HEK293T (cell line): Measurements from ENCODE around the gene EFR3B.

Experiments used
- ARNT ChIP-seq: fragments of 450-650 bp; IDR thresholded peaks from 2 replicates; pipeline ENCODE4 v1.6.1; 2017; ENCODE audit warnings: mild to moderate bottlenecking
- BHLHE40 ChIP-seq: fragments of 450-650 bp; IDR thresholded peaks from 2 replicates; pipeline ENCODE4 v1.6.1; 2016; ENCODE audit warnings: mild to moderate bottlenecking, moderate library complexity, borderline replicate concordance
- CTBP1 ChIP-seq: fragments of 450-650 bp; IDR thresholded peaks from 2 replicates; pipeline ENCODE4 v1.6.1; 2016; ENCODE audit warnings: borderline replicate concordance
- ELF4 ChIP-seq: fragments of 450-650 bp; IDR thresholded peaks from 2 replicates; pipeline ENCODE4 v1.6.1; 2017; ENCODE audit warnings: antibody characterized with exemption
- FOXM1 ChIP-seq: fragments of 450-650 bp; IDR thresholded peaks from 2 replicates; pipeline ENCODE4 v1.6.1; 2017; ENCODE audit warnings: mild to moderate bottlenecking, borderline replicate concordance
- SP1 ChIP-seq: fragments of 450-650 bp; IDR thresholded peaks from 2 replicates; pipeline ENCODE4 v1.6.1; 2017
- SUZ12 ChIP-seq: fragments of 450-650 bp; IDR thresholded peaks from 2 replicates; pipeline ENCODE4 v1.6.1; 2016; ENCODE audit warnings: mild to moderate bottlenecking
- TF ChIP-seq, protein P1 (sequence below): fragments of 450-650 bp; IDR thresholded peaks from 2 replicates; pipeline ENCODE4 v1.6.1; 2016

GRCh38 chr2:25089605-25090315 is 47.9 kb downstream of the EFR3B start:
- TF ChIP-seq, protein P1, sequence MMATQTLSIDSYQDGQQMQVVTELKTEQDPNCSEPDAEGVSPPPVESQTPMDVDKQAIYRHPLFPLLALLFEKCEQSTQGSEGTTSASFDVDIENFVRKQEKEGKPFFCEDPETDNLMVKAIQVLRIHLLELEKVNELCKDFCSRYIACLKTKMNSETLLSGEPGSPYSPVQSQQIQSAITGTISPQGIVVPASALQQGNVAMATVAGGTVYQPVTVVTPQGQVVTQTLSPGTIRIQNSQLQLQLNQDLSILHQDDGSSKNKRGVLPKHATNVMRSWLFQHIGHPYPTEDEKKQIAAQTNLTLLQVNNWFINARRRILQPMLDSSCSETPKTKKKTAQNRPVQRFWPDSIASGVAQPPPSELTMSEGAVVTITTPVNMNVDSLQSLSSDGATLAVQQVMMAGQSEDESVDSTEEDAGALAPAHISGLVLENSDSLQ: no peak
- TF ChIP-seq CTBP1: no peak
- no peak for TF ChIP-seq ELF4
- no peak for TF ChIP-seq ARNT
- no peak for TF ChIP-seq BHLHE40
- TF ChIP-seq SUZ12: no peak
- TF ChIP-seq SP1: no peak
- no peak for TF ChIP-seq FOXM1
